ENCODE measurements around the gene CRYM. TPM values are rescaled to one million over a fixed set of nuclear protein-coding genes. Genes with fewer than 3 reads are reported as not detected.

Gene CRYM
- total RNA-seq, 1 donor from 2014 or later: 29.4 TPM

DNA sequence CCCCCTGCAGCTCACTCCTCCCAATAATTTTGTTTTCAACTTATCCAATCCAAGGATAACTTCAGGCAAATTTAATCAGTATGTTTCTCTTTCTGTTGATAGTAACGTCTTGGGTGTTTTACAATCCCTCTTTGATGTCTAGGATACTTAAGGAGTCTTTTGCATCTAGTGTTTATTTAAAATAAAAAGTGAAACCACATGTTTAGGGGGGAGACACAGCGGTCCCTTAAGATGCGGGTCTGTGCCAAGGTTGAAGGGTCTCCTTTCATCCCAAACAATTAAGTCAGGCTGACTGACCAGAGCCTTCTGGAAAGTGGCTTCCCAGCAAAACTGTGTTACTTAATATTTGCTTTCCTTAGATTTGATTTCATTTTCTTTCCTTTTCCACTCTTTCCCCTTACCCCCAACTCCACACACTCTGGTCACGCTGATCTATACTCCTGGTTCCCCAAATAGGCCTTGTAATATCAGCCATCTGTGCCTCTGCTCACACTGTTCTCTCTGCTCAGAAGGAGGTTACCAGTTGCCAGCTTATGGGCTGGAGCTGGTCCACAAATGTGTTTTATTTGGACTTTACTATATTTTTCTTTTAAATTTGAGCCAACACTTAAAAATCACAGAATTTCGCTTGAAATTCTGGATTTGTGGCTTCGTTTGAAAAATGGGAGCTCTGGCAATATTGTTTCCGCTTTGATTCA lies 33.4 kb downstream of the CRYM start:
- no peak for DNase-seq (ENCODE audit: low spot score)

GRCh38 chr16:21242756-21243155 lies 35.3 kb downstream of the CRYM start:
- DNase-seq (ENCODE audit: low spot score): no peak

- no peak for DNase-seq (ENCODE audit: low spot score)
These were observed 38.4 kb downstream of the CRYM start for GRCh38 chr16:21239646-21240045.

DNA sequence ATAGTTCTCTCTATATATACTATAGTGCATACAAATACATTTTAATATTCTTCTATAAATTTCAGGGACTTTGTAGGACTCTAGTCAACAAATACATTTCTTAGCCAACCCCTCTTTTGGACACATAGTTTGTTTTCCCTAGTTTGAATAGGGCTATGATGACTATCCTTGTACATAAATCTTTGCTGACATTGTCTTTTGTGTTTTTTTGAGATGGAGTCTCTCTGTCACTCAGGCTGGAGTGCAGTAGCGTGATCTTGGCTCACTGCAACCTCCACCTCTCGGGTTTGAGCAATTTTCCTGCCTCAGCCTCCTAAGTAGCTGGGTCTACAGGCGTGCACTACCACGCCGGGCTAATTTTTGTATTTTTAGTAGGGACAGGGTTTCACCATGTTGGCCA lies 41.3 kb downstream of the CRYM start:
- no peak for DNase-seq (ENCODE audit: low spot score)

- DNase-seq (ENCODE audit: low spot score): no peak
These were observed 42.9 kb downstream of the CRYM start for GRCh38 chr16:21235199-21235585.

- DNase-seq (ENCODE audit: low spot score): no peak
These were observed 44.5 kb downstream of the CRYM start, which contains the start of gene ANKS4B for GRCh38 chr16:21233521-21234150. Gene ANKS4B, plus strand, starts transcription at chr16:21233699. Its CDS starts 39 bp downstream, at chr16:21233738.

DNA sequence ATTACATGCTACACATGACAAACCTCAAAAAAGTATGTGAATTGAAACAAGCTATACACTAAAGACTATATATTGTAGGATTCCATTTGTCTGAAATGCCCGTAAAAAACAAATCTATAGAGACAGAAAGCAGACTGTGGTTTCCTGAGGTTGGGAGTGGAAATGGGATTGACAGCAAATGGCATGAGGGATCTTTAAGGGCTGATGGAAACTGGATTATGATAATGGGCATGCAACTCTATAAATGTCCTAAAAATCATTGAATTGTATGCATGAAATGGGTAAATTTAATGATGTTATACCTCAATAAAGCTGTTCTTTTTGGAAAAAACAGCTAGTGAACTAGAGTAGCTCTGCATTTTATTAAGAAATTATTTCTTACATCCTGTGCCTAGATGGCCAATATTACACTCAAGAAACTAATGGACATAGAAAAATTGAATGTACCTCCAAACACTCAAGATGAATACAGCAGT lies 45.0 kb downstream of the CRYM start:
- no peak for DNase-seq (ENCODE audit: low spot score)

DNA sequence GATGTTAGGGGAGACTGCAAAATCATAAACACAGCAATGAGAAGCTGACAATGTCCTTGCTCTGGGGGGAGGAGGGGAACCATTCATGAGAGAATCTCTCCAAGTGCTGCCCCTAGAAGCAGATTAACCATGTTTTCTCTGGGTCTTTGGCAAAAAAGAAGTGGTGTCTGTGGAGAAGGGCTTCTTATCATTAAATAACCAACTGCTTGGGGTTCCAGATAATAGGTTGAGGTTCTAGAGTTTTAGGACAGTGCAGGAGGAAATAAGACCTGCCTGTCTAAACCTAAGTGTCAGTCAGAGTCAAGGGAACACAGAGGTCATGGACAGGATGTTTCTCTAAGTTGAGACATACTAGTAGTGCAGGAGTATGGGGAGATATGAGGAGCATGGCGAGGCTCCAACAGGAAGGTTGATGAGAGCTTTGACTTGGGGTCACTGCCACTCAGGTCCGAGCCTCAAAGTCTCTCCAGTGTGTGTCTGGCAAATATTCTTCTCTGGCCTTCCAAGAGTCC lies 49.7 kb downstream of the CRYM start:
- no peak for DNase-seq (ENCODE audit: low spot score)

DNA sequence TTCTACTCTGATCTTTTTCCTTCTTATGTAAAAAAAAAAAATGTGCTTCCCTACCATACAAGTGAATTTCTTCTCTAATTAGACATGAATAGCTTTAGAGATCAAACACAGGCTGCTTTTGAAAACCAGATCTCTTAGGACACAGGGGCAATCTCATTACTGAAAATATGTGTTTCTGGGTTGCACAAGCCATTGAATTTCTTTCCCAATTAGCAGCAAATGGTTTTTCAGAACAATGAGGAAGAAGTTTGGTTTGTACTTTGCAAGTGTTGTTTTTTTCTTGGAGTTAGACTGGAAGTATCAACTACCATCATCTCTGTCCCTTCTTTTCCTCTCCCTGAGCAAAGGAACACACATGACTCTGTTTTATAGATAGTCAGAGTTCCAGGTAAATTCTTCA lies 50.2 kb downstream of the CRYM start:
- DNase-seq (ENCODE audit: low spot score): no peak

- DNase-seq (ENCODE audit: low spot score): no peak
These were observed 51.3 kb downstream of the CRYM start for GRCh38 chr16:21226749-21227148.

DNA sequence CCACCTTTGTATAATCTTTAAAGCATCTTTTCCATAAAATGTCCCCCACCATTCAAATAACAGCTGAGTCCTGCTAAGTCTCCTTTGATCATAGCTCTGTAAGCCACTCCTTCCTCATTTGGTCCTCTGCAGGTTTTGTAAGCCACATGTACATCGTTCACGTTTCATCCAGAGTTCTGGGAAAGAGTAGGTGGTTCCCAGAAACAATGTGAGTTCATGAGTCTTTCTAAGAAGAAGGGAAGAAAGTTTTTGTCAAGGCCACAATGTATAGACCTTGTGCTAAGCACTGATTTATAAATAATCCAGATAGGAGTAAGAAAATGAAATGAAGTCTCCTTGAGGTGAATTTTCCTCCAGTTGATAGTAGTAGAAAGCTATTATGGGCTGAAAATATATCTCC lies 53.3 kb downstream of the CRYM start:
- DNase-seq (ENCODE audit: low spot score): no peak

- no peak for DNase-seq (ENCODE audit: low spot score)
These were observed 54.3 kb downstream of the CRYM start for GRCh38 chr16:21223787-21224186.

DNA sequence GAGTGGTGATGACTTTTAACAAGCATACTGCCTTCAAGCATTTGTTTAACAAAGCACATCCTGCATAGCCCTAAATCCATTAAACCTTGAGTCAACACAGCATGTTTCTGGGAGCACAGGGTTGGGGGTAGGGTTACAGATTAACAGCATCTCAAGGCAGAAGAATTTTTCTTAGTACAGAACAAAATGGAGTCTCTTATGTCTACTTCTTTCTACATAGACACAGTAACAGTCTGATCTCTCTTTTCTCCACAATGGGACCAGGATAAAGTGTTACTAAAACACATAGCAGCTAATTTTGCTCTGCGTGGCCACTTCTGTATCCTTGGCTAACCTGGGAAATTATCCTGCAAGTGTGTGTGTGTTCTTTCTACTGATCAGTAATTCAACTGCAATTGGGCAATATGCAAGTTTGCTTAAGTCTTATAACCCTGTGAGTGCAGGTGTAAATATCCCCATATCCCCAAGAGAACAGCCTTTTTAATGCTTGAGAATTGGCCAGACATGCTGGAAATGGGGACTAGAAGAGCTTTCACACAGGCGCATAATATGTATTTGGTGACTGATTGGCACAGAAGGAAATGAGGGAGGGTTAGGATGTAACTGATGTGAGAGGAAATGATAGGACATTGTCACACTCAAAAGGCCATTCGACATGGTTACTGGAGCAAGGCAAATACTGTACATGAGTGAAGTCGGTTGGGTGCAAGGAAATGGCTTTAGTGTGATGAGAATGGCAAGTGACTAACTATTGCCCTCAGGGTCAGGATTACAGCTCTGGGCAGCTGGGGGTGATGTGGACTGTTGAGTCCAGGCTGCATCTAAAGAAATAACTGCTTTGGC lies 55.4 kb downstream of the CRYM start:
- no peak for DNase-seq (ENCODE audit: low spot score)

DNA sequence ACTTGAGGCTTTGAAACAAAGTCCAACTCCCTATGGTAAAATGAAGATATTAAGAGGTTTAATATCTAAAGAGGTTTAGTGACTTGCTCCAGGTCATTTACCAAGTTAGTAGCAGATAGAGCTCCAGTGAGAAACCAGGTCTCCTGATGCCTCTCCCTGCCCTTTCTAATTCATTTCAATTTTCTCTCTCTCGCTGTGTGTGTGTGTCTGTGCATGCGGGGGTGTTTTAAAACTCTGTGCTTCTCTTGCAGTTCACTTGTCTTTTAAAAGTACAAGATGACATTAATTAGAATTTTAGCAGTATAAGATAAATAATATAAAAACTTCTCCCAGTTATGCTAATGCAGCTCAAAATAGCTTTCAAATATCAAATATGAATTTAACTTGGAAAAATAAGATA lies 58.5 kb downstream of the CRYM start:
- no peak for DNase-seq (ENCODE audit: low spot score)

DNA sequence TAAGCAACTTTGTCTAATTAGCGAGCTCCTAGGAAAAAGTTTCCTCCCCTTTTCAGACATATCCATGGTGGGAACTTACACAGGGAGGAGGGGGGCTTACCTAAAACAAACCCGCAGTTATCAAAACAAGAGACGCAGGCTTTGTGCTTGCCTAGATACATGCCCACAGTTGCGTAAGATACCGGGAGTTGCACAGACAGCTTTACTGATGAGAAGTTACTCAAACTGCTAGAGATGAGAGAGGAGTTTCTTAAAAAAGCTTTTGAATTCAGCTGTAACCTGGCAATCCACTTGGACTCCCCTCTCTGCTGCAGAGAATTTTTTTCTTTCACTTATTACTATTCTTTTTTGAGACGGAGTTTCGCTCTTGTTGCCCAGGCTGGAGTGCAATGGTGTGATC lies 59.9 kb downstream of the CRYM start:
- DNase-seq (ENCODE audit: low spot score): no peak

DNA sequence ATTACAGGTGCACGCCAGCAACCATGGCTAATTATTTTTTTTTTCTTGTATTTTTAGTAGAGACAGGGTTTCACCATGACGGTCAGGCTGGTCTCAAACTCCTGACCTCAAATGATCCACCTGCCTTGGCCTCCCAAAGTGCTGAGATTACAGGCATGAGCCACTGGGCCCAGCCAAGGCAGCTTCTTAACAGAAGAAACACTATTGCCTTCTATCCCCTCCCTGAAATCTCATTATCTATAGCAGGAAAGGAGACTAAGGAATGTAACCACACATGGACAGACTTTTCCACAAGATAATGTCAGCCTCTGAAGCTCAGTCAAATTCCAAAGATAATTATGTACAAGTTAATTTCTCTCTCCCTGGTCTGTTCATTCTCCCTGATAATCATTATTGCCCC lies 61.0 kb downstream of the CRYM start:
- no peak for DNase-seq (ENCODE audit: low spot score)

- no peak for DNase-seq (ENCODE audit: low spot score)
These were observed 64.0 kb downstream of the CRYM start for GRCh38 chr16:21214086-21214485.

DNA sequence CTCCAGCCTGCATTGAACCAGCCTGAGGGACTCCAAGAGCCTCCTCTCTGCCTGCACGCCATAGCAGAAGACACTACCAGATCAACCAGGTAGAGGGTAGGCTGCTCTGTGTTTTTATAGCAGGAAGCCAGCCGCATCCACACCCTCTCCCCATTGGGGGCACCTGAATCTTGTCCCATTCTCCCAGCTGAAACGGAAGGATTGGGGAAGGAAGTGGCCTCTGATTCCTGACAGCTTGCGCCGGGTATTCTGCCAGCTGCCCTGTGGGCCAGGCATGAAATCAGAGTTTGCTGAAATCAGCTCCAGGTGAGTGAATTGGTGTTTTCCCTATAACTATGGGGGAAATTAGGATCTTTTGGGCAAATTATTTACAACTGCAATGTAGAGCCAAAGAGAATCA lies 66.6 kb downstream of the CRYM start, which contains the start of gene ZP2:
Gene ZP2 (minus strand): TSS at position 89 of the 400 bp plus-strand sequence. CDS start 27 bp downstream, at position 62.
- no peak for DNase-seq (ENCODE audit: low spot score)
